HG03432 (cell line): ENCODE measurements around the gene PRIMPOL.
"Not testable (repeated sequence)": the region's sequence is repeated elsewhere in the genome, so short reads cannot be mapped to it uniquely, and the experiment has no call there.

ENCODE experiments used
- ATAC-seq: cut with Tn5 transposase; IDR thresholded peaks from one replicate; pipeline ENCODE4 v1.9.1; 2021; ENCODE audit warnings: mild to moderate bottlenecking, moderate library complexity; ENCODE audit not compliant: unreplicated experiment

The PRIMPOL gene, protein sequence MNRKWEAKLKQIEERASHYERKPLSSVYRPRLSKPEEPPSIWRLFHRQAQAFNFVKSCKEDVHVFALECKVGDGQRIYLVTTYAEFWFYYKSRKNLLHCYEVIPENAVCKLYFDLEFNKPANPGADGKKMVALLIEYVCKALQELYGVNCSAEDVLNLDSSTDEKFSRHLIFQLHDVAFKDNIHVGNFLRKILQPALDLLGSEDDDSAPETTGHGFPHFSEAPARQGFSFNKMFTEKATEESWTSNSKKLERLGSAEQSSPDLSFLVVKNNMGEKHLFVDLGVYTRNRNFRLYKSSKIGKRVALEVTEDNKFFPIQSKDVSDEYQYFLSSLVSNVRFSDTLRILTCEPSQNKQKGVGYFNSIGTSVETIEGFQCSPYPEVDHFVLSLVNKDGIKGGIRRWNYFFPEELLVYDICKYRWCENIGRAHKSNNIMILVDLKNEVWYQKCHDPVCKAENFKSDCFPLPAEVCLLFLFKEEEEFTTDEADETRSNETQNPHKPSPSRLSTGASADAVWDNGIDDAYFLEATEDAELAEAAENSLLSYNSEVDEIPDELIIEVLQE

DNA sequence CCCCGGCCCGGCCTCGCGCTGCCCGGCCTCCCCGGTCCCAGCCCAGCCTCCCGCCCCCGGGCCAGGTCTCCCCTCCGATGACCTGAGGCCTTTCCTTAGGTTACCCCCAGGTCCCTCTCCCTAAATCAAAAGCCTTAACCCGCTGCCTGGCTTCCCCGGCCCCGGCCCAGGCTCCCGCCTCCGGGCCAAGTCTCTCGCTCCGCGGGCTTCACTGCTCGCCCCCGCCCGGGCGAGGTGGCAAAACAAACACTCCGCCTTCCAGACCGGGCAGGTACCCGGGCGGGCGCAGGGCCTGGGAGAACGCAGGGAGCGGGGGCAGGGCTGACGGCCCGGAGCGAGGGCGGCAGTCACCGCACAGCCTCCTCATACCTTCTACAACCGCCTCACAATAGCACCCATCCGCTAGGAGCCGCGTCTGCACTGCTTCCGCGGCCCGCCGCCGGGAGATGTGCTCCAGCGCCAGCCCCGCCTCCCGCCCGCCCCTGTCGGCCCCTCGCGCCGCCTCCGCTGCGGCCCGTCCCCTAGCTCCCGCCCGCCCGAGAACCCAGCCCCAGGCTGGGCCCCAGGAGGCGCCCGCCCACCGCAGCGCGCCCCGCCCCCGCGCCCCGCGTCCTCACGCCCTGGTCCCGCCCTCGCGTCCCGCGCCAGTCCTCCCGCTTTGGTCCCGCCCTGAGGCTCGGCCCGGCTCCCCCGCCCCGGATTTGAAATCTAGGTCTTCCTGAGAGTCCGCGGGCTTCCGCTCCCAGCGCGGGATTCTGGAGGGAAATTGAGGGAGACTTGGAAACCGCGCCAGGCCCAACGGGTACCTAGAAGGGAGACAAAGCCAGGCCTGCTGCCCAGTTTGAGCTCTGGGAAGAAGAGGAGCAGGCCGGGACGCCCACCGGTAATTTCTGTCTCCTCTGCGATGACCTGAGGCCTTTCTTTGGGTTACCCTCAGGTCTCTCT, at the start of gene PRIMPOL, which contains the start of gene CASP3:
Gene PRIMPOL (plus strand): TSS at position 713 of the 945 bp plus-strand sequence. CDS start 7,403 bp downstream, outside the sequence.
Gene CASP3 (minus strand): TSS at position 422 of the 945 bp plus-strand sequence. CDS start 10,994 bp downstream, outside the sequence.
- peak; percentile 89 for ATAC-seq

DNA sequence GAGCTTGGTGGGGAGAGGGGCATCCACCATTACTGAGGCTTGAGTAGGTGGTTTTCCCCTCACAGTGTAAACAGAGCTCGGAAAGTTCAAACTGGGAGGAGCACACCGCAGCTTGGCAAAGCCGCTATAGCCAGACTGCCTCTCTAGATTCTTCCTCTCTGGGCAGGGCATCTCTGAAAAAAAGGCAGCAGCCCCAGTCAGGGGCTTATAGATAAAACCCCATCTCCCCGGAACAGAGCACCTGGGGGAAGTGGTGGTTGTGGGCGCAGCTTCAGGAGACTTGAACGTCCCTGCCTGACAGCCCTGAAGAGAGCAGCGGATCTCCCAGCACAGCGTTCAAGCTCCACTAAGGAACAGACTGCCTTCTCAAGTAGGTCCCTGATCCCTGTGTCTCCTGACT, 48.6 kb upstream of the PRIMPOL start:
- ATAC-seq, result not testable (repeated sequence)

DNA sequence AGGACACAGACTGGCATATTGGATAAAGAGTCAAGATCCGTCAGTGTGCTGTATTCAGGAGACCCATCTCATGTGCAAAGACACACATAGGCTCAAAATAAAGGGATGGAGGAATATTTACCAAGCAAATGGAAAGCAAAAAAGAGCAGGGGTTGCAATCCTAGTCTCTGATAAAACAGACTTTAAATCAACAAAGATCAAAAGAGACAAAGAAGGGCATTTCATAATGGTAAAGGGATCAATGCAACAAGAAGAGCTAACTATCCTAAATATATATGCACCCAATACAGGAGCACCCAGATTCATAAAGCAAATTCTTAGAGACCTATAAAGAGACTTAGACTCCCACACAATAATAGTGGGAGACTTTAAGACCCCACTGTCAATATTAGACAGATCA, 46.7 kb upstream of the PRIMPOL start:
- ATAC-seq, result not testable (repeated sequence)

DNA sequence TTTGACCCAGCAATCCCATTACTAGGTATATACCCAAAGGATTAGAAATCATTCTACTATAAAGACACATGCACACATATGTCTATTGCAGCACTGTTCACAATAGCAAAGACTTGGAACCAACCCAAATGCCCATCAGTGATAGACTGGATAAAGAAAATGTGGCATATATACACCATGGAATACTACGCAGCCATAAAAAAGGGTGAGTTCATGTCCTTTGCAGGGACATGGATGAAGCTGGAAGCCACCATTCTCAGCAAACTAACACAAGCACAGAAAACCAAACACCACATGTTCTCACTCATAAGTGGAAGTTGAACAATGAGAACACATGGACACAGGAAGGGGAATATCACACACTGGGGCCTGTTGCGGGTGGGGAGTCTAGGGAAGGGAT, 42.1 kb upstream of the PRIMPOL start:
- ATAC-seq, result not testable (repeated sequence)

DNA sequence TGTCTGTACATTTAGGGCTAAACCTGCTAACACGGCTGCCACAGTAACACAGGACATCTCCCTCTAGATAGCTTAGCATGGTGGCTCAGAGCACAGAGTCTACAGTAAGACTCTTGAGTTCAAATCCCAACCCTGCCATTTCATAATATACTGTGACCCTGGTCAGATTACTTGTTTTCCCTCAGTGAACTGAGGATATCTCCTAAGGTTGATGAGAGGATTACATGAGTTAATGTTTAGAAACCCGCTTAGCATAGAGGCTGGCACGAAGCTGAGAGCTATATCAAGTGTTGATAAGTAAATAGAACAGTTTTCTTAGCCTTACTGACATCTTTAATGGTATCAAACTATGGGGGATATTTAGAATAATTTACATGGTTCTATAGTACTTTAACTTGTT, 37.5 kb upstream of the PRIMPOL start:
- ATAC-seq, result no peak

DNA sequence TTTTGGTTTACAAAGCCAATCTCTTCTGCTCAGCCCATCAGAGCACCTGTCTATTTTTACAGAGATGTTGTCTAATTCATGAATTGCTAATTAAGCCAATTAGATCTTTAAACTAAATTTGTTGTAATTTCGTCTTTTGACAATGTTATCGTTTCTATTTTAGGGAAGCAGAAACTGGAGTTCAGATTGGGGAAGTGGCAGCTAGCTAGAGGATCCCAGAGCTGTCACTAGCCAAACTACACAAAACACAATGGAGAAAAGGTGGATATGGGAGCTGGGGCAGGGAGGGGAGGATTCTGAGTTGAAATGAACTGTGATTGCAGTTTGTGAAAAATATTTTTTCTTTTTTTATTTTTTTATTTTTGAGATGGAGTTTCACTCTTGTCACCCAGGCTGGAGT, 36.1 kb upstream of the PRIMPOL start:
- no peak for ATAC-seq

DNA sequence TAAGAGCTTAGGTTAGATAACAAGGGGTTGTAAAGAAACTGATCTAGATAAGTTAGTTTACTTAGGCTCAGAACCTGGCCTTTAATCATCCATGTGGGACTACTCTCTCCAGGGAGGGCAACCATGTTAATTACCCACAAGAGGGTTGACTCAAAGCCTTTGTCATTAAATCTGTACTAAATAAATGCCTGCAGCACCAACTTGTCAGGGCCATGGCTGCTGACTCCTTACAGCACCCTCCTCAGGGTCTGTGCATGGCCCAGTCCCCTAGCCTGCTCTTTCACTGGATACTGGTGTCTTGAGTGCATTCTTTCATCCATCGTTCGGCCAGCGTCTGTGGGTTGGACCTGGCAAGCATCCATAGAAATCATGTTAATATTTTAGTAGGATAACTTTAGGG, 35.0 kb upstream of the PRIMPOL start:
- no peak for ATAC-seq

DNA sequence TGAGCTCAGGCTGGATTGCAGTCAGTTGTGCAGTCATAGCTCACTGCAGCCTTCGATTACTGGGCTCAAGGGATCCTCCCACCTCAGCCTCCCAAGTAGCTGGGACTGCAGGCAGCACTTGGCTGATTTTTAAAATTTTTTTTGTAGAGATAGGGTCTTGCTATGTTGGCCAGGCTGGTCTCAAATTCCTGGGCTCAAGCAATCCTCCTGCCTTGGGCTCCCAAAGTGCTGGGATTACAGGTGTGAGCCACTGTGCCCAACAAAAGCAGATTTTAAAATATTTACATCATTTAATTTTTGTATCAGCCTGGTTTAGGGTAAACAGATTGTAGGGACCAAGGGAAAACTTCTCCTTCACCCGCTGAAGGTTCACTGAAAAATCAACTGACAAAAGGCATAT, 33.4 kb upstream of the PRIMPOL start:
- ATAC-seq, result not testable (repeated sequence)

DNA sequence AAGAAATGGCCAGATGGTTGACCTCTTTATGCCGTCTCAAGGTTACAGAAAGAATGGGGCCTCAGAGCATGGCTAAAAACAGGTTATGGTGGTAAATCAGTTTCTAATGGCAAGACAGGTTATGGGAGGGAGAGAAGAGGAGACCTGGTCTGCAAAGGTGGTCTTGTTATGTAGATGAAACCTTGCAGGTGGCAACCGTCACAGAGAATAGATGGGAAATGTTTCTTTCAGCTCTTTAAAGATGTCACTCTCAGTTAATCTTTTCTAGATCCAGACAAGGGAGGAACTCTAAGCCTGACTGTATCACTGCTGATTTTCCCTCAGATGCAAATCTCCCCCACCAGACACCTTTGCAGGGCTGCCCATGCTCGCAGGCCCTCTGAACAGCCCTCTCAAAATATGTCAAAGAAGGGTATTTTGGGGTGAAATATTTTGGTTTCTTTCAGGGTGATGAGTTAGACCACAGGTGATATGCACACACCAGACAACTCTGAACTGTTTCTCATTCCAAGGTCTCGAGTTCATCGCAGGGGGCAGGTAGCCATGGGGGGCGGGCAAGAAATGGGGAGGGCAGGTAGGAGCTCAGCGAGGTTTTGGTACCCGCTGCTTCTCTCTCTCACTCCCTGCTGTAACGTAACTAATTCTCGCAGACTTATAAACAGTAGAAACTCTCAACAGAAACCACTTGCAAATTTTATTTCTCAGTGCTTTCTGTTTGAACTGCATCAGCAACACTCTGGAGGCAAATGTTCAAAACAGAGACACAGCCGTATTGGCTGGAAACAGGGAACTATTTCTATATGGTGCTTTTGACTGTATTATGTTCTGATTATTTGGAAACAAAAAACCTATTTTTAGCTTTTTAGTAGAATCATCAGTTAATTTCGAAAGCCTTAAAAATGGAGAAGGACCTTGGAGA, 32.6 kb upstream of the PRIMPOL start:
- ATAC-seq, result peak; percentile 85

DNA sequence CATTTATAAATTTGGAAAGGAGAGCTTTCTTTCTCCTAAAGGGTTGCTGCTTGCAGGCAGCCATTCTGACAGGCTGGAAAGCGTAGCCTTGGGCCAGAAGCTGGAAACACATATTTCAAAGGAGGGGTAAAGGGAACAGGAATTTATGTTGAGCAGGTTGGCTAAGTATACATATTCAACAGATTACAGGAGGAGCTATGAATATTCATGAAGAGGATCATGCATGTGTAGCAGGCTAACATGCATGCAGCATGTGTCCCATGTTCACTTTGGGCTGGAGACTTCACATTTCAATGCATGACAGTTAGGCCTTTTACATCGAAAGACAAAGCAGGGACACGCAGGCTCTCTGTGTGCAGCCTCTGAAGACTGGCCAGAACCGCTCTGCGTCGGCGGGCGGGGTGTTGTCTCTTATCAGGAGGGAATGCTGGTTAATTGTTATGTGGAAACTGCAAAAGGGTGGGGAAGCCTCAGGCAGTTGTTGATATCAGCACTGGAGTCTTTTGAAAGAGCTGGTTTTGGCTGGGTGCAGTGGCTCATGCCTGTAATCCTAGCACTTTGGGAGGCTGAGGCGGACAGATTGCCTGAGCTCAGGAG, 31.8 kb upstream of the PRIMPOL start:
- ATAC-seq, result no peak

DNA sequence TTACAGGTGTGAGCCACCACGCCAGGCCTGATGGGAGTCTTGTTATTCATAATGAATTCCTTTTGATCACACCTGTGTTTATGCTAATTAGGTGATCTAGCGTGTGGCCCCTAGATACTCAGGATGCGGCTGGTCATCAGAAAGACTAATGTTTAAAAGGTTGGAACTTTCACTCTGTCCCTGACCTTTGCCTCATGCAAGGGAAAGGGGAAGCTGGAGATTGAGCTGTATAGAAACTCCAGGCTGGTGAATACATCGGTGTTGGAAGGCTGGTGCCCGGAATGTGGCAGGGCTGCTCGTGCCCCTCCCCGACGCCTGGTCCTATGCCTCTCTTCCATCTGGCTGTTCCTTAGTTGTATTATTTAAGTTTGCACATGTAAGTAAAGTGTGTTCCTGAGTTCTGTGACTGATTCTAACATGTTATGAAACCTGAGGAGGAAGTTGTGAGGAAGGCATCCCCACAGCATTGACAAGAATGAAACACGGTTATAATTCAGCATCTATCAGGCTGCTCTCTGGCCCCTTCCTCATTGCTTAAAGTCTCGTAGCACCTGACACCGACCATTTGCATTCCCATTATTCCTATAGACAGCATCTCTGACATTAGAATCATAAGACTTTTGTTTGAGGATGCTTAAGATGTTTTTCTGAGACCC, 29.2 kb upstream of the PRIMPOL start:
- no peak for ATAC-seq

DNA sequence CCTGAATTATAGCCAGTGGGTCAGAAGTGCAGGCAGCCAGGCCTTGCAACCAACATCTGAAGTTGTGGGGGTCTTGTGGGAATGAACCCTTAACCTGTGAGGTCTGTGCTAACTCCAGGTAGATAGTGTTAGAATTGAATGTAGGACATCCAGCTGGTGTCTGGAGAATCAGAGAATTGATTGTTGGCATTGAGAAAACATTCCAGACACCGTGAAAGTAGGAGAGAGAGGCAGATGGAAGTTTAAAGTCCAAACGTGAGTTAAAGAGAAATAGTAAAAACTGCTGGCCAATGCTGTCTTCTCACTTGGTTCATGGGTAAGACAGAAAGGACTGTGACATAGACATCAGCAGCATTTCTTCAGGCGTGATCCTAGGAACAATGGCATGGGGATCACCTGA, 28.0 kb upstream of the PRIMPOL start:
- no peak for ATAC-seq

DNA sequence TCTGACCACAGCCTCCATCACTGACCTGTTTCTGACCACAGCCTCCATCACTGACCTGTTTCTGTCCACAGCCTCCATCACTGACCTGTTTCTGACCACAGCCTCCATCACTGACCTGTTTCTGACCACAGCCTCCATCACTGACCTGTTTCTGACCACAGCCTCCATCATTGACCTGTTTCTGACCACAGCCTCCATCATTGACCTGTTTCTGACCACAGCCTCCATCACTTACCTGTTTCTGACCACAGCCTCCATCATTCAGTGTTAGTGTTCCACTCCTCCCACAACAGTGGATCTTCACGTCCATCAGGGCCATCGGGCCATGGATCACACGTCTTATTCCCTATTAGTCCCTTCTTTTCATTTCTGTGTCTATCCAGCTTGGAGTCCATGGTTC, 25.0 kb upstream of the PRIMPOL start:
- not testable (repeated sequence) for ATAC-seq

DNA sequence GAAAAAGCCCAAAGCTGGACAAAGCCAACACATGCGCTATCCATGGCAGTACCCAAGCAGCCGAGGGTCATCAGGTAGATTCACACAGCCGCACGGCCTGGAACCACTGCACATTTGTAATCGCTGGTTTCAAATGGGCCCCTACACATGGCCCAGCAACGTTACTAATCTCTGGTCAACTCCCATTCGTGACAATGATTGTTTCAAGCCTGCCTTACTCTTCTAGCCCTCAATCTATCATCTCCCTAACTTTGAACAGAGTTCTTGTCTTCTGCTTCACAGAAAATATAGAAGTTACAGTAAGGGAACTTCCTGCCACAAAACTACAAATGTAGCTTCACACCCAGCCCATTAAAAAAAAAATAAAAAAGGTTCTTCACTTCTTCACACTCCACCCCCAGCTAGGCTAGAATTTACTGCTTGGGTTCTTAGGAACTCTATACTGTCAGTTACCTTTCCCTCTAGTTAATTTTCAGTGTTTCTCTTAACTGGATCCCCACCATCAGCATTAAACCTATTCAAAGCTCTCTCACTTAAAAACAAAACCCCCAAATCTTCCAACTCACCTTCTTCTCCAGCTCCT, 24.5 kb upstream of the PRIMPOL start:
- ATAC-seq, result no peak

DNA sequence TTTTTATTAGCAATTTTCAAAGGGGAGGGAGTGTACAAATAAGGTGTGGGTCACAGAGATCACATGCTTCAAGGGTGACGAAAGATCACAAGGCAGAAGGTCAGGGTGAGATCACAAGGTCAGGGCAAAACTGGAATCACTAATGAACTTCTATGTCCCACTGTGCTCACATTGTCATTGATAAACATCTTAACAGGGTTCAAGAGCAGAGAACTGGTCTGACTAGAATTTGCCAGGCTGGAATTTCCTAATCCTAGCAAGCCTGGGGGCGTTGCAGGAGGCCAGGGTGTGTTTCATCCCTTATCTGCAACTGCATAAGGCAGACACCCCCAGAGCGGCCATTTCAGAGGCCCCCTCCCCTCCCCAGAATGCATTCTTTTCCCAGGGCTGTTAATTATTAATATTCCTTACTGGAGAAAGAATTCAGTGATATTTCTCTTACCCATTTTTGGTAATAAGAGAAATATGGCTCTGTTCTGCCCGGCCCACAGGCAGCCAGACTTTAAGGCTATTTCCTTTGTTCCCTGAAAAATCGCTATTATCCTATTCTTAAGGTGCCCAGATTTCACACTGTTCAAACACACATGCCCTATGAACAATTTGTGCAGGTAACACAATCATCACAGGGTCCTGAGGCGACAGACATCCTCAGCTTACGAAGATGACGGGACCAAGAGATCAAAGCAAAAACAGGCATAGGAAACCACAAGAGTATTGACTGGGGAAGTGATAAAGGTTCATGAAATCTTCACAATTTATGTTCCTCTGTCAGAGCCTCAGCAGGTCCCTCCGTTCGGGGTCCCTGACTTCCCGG, 23.5 kb upstream of the PRIMPOL start:
- ATAC-seq, result not testable (repeated sequence)

DNA sequence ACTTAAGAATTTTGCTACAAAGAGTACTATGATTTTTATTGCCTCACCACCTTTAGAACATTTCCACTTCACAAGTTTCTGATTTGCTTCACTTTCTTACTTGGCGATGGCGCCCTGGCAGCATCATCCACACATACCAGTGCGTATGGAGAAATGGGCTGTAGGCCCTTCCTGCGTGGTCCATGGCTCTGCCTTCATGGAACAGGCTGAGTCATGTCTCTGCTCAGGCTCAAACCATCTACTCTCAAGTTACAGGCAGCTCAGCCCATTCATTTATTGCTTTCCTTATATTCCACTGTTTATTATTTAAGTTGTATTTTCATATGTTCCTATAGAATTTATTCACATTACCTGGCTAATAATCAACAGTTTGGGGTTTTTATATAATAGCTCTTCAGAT, 21.4 kb upstream of the PRIMPOL start:
- no peak for ATAC-seq

DNA sequence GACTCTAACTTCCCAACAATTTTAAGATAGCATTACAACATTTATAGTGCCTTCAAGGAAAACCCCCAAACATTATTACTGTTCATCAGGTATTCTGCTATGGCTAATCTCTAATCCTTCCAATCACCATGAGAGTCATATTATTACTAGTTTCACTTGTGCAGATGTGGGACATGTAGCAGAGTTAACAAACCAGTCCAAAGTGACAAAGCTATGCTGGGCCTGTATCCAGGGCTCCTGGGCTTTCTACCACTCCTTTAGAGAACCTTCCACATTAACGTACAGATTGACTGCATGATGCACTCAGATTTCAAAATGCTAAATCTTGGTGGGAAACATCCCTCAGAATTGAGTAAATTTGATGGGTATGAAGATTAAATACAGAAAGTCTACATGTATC, 16.7 kb upstream of the PRIMPOL start:
- no peak for ATAC-seq

DNA sequence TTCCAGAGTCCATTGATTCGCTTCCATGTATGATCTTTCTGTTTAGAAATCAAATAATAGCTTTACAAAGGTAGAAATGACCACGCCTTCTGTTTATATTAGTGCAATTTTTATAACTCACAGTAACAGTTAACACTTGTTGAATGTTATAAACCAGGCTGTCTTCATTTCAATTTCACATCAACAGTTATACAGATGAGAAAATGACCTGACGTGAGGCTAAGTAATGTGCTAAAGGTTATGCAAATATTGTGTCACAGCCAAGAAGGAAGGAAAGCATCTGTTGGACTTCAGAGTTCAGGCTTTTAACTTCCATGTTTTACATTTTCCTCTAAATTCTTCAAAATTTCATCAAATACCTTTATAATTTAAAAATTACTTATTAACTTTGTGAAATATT, 14.2 kb upstream of the PRIMPOL start:
- ATAC-seq, result no peak
